ENCODE measurements around the gene HECTD4. TPM values are rescaled to one million over a fixed set of nuclear protein-coding genes. Genes with fewer than 3 reads are reported as not detected.
A peak's percentile ranks its signal among the peaks of the same experiment; 100 is the strongest.
"Not testable (repeated sequence)": the region's sequence is repeated elsewhere in the genome, so short reads cannot be mapped to it uniquely, and the experiment has no call there.

The HECTD4 gene
- total RNA-seq, 2 experiments from 2014 or later = 15.8 to 17.8 TPM

DNA sequence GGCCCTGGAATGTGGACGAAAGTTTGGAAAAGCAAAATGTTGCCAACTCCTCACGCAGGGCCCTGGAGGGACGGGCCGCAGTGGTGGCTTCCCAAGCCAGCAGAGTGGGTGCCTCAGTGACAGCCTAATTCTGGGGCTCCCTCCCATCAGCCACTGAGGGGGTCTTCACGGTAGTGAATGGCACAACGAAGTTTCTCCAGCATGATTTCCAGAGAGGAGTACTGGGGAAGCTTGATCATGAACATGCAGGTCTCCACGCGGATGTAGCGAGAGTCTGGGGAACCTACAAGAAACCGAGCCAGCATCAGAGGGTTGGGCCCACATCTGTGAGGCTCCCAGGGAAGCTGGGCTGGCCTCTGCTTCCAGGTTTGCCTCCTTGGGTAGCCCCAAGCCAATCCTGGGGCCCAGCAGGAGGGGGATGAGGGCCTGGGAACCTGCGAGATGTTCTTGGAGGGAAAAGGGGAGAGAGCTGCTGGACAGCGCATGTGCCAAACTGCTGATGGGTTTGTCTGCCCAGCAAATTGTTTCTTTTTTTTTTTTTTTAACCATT is 219.9 kb downstream of the HECTD4 start:
- H3K36me3 Mint-ChIP-seq = peaks cover 55% of the 10 kb centered on the region
- H3K27ac Mint-ChIP-seq = no peak overlapping the region
- DNase-seq = no peak
- H3K9me3 Mint-ChIP-seq = peaks cover 24% of the 10 kb centered on the region
- H3K27me3 Mint-ChIP-seq = no peaks in the 10 kb centered on the region
- no peak overlapping the region for H3K4me3 Mint-ChIP-seq
- H3K4me1 Mint-ChIP-seq = peaks cover 16% of the 10 kb centered on the region

DNA sequence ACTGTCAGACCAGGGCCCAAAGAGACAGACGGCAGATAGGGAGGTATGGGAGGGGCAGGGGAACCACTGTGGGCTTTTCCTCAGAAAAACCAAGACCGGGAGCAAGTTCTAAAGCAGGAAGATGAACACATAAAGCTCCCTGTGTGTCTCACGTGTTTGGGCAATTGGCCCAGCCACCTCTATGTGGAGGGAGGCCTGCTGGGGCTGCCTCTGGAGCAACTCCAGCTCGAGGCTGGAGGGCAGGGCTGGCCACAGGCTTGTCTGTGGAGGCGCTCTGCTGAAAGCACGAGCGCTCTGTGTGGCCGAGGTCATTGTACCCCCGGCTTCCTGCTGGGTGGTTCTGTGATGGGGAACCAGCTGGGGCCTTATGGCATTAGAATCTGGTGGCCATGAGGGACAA is 220.5 kb downstream of the HECTD4 start:
- peaks cover 61% of the 10 kb centered on the region for H3K36me3 Mint-ChIP-seq

DNA sequence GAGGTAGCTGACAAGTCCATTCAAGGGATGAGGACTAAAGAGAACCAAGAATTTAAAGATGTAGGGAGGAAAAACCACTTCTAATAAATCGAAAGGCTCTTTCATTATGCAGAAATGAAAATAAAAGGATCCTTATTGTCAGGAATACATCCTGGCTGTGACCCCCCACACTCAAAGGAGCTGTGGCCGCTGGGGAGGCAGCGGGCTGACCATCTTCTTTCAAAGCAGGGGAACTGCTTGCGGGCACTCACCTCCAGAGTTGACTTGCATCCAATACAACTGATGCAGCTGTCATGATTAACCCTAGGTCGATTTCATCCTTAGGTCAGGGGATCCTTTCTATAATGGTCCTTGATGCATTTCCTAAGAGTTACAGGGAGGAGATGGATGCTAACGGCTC is 221.6 kb downstream of the HECTD4 start:
- Mint-ChIP-seq H3K27me3 (no peaks in the 10 kb centered on the region), H3K9me3 (peaks cover 38% of the 10 kb centered on the region), H3K27ac (no peak overlapping the region), H3K4me1 (peaks cover 16% of the 10 kb centered on the region), H3K4me3 (no peak overlapping the region), H3K36me3 (peaks cover 72% of the 10 kb centered on the region)
- DNase-seq = no peak

More for the DNA sequence above, 220.5 kb downstream of the HECTD4 start:
- Mint-ChIP-seq H3K27ac (no peak overlapping the region), H3K4me1 (peaks cover 16% of the 10 kb centered on the region), H3K27me3 (no peaks in the 10 kb centered on the region), H3K9me3 (peaks cover 28% of the 10 kb centered on the region), H3K4me3 (no peak overlapping the region)
- DNase-seq = no peak

DNA sequence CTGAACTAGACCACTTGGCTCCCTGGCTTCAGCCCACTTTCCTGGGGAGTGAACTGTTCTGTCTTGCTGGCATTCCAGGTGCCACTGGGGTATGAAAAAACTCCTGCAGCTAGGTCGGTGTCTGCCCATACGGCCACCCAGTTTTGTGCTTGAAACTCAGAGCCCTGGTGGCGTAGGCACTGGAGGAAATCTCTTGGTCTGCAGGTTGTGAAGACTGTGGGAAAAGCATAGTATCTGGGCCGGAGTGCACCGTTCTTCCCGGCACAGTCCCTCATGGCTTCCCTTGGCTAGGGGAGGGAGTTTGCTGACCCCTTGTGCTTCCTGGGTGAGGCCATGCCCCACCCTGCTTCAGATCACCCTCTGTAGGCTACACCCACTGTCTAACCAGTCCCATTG is 223.1 kb downstream of the HECTD4 start:
- peaks cover 40% of the 10 kb centered on the region for H3K9me3 Mint-ChIP-seq
- no peak for DNase-seq
- H3K36me3 Mint-ChIP-seq = peaks cover 85% of the 10 kb centered on the region
- H3K4me3 Mint-ChIP-seq = no peak overlapping the region
- peaks cover 16% of the 10 kb centered on the region for H3K4me1 Mint-ChIP-seq
- H3K27me3 Mint-ChIP-seq = no peaks in the 10 kb centered on the region
- H3K27ac Mint-ChIP-seq = peak overlapping the region; percentile 49

DNA sequence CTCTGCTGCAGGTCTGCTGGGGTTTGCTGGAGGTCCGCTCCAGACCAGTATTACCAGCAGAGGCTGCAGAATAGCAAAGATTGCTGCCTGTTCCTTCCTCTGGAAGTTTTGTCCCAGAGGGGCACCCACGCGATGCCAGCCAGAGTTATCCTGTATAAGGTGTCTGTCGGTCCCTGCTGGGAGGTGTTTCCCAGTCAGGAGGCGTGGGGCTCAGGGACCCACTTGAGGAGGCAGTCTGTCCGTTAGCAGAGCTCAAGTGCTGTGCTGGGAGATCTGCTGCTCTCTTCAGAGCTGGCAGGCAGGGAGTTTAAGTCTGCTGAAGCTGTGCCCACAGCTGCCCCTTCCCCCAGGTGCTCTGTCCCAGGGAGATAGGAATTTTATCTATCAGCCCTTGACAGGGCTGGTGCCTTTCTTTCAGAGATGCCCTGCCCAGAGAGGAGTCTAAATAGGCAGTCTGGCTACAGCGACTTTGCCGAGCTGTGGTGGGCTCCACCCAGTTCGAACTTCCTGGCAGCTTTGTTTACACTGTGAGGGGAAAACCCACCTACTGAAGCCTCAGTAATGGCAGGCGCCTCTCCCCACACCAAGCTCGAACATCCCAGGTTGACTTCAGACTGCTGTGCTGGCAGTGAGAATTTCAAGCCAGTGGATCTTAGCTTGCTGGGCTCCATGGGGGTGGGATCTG is 223.6 kb downstream of the HECTD4 start:
- Mint-ChIP-seq H3K9me3 (peaks cover 44% of the 10 kb centered on the region), H3K4me1 (peaks cover 16% of the 10 kb centered on the region), H3K36me3 (peaks cover 88% of the 10 kb centered on the region), H3K27ac (peak overlapping the region; percentile 49)
- DNase-seq, H3K27me3 Mint-ChIP-seq, H3K4me3 Mint-ChIP-seq: not testable (repeated sequence)

DNA sequence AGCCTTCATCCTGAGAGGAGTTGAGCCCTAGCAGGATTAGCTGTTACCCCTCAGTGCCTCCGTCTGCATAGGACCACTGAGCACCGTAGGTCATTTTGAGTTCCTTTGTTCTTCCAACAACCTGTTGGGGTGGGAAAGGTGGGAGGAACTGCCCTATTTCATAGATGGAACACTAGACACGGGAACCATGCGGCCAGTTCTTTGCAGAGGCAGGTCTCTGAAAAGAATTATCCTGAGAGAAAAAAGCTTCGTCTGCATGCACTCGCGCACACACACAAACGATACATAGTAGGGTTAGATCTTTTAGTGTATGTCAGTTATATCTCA is 228.4 kb downstream of the HECTD4 start:
- Mint-ChIP-seq H3K27me3 (no peaks in the 10 kb centered on the region), H3K27ac (no peak overlapping the region), H3K36me3 (peaks cover 76% of the 10 kb centered on the region), H3K9me3 (peaks cover 30% of the 10 kb centered on the region), H3K4me3 (no peak overlapping the region), H3K4me1 (peaks cover 19% of the 10 kb centered on the region)
- DNase-seq = no peak

DNA sequence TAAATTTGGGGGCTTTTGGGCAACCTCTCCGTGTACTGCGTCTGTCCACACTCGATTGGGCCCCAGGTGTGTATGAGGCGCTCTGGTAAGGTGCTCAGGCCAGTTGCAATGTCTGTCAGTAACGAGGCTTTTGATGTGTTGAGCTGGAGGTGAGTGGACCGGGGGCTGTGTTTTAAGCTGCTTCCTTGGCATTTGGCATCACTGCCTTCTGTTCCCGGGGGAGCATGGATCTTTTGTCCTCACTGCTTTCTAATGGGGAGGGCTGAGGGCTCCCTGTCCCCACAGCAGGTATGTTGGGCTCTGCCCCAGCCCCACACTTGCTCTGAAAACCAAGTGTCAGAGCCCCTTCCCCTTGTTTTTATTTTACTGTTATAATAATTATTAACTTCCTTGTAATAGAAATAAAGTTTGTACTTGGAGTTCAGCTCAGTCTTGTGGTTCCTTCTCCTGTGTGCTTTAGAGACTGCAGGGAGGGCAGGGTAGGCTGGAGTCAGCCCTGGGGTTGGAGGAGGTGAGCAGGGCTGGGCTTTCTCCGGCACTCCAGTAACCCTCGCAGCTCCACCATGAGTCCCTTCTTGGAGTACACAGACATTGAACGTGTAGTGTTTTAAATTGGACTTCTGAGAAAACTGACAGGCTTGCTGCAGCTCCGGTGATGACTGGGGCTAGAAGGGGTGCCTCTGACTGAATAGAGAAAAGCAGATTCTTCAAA is 228.9 kb downstream of the HECTD4 start:
- Mint-ChIP-seq H3K27ac (no peak overlapping the region), H3K4me3 (no peak overlapping the region), H3K36me3 (peaks cover 76% of the 10 kb centered on the region), H3K9me3 (peaks cover 30% of the 10 kb centered on the region), H3K4me1 (peaks cover 14% of the 10 kb centered on the region), H3K27me3 (no peaks in the 10 kb centered on the region)
- no peak for DNase-seq

DNA sequence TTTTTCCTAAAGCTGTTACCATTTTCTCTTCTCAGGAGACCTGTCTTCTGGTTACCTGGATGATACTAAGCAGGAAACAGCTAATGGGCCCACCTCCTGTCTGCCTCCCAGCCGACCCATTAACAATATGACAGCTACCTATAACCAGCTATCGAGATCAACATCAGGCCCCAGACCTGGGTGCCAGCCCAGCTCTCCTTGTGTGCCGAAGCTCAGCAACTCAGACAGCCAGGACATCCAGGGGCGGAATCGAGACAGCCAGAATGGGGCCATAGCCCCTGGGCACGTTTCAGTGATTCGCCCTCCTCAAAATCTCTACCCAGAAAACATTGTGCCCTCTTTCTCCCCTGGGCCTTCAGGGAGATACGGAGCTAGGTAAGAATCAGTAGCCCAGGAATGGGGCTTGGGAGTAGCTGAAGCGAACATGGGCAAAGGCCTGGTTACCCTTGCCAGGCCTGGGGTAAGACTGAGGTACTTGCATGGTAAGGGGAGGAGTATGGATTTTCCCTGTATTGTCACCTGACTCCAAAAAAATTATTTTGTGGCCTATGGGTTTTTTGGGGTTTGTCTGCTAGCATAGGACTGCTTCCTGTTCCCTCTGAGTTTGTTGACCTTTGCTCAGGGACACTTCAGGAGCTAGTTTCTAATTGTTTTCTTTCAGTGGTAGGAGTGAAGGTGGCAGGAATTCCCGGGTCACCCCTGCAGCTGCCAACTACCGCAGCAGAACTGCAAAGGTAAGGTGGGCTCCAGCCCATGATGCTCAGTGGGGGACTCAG is 230.3 kb downstream of the HECTD4 start:
- Mint-ChIP-seq H3K27ac (peak overlapping the region; percentile 32), H3K4me1 (peaks cover 8% of the 10 kb centered on the region), H3K9me3 (peaks cover 18% of the 10 kb centered on the region), H3K27me3 (no peaks in the 10 kb centered on the region), H3K4me3 (peak overlapping the region; percentile 25), H3K36me3 (peaks cover 67% of the 10 kb centered on the region)
- DNase-seq = no peak

DNA sequence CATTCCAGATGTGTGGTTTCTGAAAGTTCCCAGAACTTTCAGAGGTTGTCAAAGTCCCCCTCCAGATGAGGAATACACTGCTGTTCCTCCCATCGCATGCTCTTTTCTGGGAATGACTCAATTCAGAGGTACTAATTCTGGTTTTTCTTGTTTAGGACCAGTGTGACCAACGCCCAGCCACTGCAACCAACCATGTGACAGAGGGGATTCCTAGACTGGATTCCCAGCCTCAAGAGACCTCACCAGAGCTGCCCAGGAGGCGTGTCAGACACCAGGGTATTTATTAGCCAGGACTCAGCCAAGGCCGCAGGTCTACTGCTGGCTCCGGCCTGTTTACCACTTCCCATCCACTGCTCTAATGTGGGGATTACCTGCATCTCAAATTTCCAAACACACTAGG is 232.6 kb downstream of the HECTD4 start:
- H3K9me3 Mint-ChIP-seq = peaks cover 4% of the 10 kb centered on the region
- H3K27ac Mint-ChIP-seq = no peak overlapping the region
- H3K4me1 Mint-ChIP-seq = peaks cover 16% of the 10 kb centered on the region
- no peak overlapping the region for H3K4me3 Mint-ChIP-seq
- no peak for DNase-seq
- H3K36me3 Mint-ChIP-seq = peaks cover 56% of the 10 kb centered on the region
- no peaks in the 10 kb centered on the region for H3K27me3 Mint-ChIP-seq

DNA sequence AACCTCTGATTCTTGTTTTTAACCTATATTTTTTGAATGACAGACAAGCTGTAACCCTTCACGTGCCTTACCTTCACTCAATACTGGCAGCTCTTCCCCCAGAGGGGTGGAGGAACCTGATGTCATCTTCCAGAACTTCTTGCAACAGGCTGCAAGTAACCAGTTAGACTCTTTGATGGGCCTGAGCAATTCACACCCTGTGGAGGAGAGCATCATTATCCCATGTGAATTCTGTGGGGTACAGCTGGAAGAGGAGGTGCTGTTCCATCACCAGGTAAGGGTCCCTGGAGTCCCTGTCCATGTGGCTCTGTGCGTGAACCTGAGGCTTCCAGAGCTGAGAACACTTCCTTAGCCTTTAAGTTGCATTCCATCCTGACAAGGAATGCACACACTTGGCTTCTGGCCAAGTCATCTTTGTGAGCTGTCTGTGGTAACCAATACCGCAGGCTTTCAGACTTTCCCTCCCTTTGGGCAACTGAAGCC is 234.2 kb downstream of the HECTD4 start:
- Mint-ChIP-seq H3K4me1 (peaks cover 16% of the 10 kb centered on the region), H3K27me3 (no peaks in the 10 kb centered on the region), H3K27ac (no peak overlapping the region), H3K9me3 (no peaks in the 10 kb centered on the region), H3K36me3 (peaks cover 44% of the 10 kb centered on the region), H3K4me3 (no peak overlapping the region)
- DNase-seq = no peak

DNA sequence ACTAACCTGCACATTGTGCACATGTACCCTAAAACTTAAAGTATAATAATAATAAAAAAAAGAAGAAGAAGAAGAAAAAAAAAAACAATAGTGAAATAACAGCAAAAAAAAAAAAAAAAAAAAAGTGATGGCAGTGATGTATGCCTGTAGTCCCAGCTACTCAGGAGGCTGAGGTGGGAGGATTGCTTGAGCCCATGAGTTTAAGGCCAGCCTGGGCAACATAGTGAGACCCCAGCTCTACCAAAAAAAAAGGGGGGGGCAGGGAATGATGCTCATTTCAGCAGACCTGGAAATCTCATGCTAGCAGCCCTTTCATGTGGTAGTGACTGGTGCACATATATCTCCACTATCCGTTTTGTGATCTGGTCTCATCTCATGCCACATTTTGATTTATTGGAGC is 236.1 kb downstream of the HECTD4 start:
- H3K36me3 Mint-ChIP-seq = peaks cover 31% of the 10 kb centered on the region
- H3K4me3 Mint-ChIP-seq = no peak overlapping the region
- peaks cover 7% of the 10 kb centered on the region for H3K4me1 Mint-ChIP-seq
- DNase-seq = no peak
- no peaks in the 10 kb centered on the region for H3K9me3 Mint-ChIP-seq
- H3K27ac Mint-ChIP-seq = no peak overlapping the region
- H3K27me3 Mint-ChIP-seq = no peaks in the 10 kb centered on the region

DNA sequence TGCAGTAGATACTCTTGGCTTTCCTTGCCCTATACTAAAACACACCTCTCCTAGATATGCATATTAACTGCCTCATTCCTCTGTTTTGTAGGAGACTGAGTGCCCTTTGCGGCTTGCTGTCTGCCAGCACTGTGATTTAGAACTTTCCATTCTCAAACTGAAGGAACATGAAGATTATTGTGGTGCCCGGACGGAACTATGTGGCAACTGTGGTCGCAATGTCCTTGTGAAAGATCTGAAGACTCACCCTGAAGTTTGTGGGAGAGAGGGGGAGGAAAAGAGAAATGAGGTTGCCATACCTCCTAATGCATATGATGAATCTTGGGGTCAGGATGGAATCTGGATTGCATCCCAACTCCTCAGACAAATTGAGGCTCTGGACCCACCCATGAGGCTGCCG is 241.5 kb downstream of the HECTD4 start:
- Mint-ChIP-seq H3K4me3 (no peak overlapping the region), H3K27ac (peak overlapping the region; percentile 50), H3K27me3 (no peaks in the 10 kb centered on the region), H3K4me1 (peaks cover 5% of the 10 kb centered on the region), H3K36me3 (peaks cover 18% of the 10 kb centered on the region), H3K9me3 (no peaks in the 10 kb centered on the region)
- DNase-seq = no peak

DNA sequence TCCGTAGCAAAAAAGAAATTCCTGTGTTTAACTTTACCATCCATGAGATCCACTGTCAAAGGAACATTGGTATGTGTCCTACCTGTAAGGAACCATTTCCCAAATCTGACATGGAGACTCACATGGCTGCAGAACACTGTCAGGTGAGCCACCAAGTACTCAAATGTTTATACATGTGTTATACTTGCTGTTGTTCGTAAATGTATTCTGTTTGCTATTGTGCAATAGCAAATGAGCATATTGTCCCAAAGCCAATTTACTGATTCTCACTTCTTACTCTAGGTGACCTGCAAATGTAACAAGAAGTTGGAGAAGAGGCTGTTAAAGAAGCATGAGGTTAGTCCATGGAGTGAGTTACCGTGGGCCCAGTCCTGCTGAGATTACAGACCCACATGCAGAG is 247.5 kb downstream of the HECTD4 start:
- H3K4me1 Mint-ChIP-seq = peaks cover 21% of the 10 kb centered on the region
- no peak overlapping the region for H3K27ac Mint-ChIP-seq
- no peak for DNase-seq
- H3K9me3 Mint-ChIP-seq = no peaks in the 10 kb centered on the region
- peaks cover 15% of the 10 kb centered on the region for H3K36me3 Mint-ChIP-seq
- H3K4me3 Mint-ChIP-seq = no peak overlapping the region
- H3K27me3 Mint-ChIP-seq = no peaks in the 10 kb centered on the region

DNA sequence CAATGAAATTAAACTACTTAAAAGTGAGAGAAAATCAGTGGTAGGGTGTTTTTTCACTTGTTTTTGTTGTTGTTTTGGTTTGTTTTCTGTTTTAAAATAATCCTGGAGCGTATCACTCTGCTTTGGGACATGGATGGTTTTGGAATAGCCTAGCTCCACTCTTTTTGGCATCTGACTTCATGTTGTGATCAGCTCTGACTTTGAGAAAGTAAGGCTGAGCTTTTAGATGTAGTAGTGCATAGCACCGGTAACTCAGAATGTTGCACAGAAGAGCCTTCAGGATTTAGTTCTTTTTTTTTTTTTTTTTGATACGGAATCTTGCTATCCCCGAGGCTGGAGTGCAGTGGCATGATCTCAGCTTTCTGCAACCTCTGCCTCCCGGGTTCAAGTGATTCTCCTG is 248.8 kb downstream of the HECTD4 start:
- Mint-ChIP-seq H3K9me3 (no peaks in the 10 kb centered on the region), H3K36me3 (peaks cover 15% of the 10 kb centered on the region), H3K4me3 (no peak overlapping the region), H3K4me1 (peaks cover 33% of the 10 kb centered on the region), H3K27me3 (no peaks in the 10 kb centered on the region), H3K27ac (no peak overlapping the region)
- DNase-seq = no peak

DNA sequence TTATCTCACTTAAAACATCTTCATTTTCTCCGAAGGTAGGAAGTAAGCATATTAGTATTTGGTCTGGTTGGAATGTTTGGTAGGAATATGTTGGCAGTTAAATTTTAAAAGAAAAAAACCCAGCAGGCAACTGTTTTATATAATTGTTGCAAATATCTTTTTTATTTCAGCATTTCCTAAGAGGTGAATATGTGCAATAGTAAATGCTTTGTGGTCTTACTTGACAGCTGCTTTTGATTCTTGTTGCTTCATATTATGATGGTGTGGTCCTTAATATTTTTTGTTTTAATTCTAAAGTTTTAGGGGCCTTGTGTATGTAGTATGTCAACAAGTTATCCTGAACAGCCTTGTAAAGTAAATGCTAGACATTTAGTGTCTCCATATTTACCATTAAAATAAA is 250.5 kb downstream of the HECTD4 start:
- Mint-ChIP-seq H3K4me3 (no peak overlapping the region), H3K9me3 (no peaks in the 10 kb centered on the region), H3K36me3 (peaks cover 18% of the 10 kb centered on the region), H3K27ac (peak overlapping the region; percentile 89), H3K4me1 (peaks cover 46% of the 10 kb centered on the region), H3K27me3 (no peaks in the 10 kb centered on the region)
- no peak for DNase-seq

All from activated naive CD8-positive, alpha-beta T cell treated with anti-CD3 and anti-CD28 coated beads for 36 hours (primary cell).